NCI-H2227 (cell line): ENCODE results near the gene PTK6.
A peak's percentile ranks its signal among the peaks of the same experiment; 100 is the strongest.

Experiments used
- DNase-seq: peaks from one replicate; lab custom pipeline; 2025; ENCODE audit not compliant: unreplicated experiment; lab: John Stamatoyannopoulos, UW

PTK6 gene

GRCh38 chr20:63532449-63532971 is 4.7 kb downstream of the PTK6 start:
- no peak for DNase-seq

- DNase-seq: no peak
Measured at GRCh38 chr20:63531686-63532448, 5.3 kb downstream of the PTK6 start.

GRCh38 chr20:63530788-63531160 is 6.4 kb downstream of the PTK6 start:
- DNase-seq: no peak

GRCh38 chr20:63529861-63530787 is 7.1 kb downstream of the PTK6 start:
- DNase-seq: no peak

- DNase-seq: no peak
Measured at GRCh38 chr20:63529180-63529860, 7.9 kb downstream of the PTK6 start.

- no peak for DNase-seq
Measured at GRCh38 chr20:63527184-63527583, 10.0 kb downstream of the PTK6 start.

GRCh38 chr20:63525971-63526370 is 11.2 kb downstream of the PTK6 start:
- no peak for DNase-seq

GRCh38 chr20:63525185-63525584 is 12.0 kb downstream of the PTK6 start:
- DNase-seq: no peak

- no peak for DNase-seq
Measured at GRCh38 chr20:63522981-63523611, 14.1 kb downstream of the PTK6 start.

GRCh38 chr20:63522091-63522868 is 14.9 kb downstream of the PTK6 start:
- no peak for DNase-seq

GRCh38 chr20:63521602-63522001 is 15.6 kb downstream of the PTK6 start:
- DNase-seq: no peak

- DNase-seq: peak; percentile 85
Measured at GRCh38 chr20:63520934-63521601, 16.1 kb downstream of the PTK6 start.

GRCh38 chr20:63520504-63520933 is 16.7 kb downstream of the PTK6 start, which contains the start of gene PPDPF:
PPDPF (plus strand) TSS chr20:63520765; CDS start chr20:63521309, 544 bp downstream.
- peak; percentile 89 for DNase-seq

- DNase-seq: peak; percentile 86
Measured at GRCh38 chr20:63519668-63520503, 17.3 kb downstream of the PTK6 start.

GRCh38 chr20:63518946-63519667 is 18.1 kb downstream of the PTK6 start:
- no peak for DNase-seq

- DNase-seq: no peak
Measured at GRCh38 chr20:63518351-63518861, 18.8 kb downstream of the PTK6 start.
